Ascending aorta (tissue), 2 donors: Measurements from ENCODE around the gene SLC2A13. TPM values are rescaled to one million over a fixed set of nuclear protein-coding genes. Genes with fewer than 3 reads are reported as not detected.

Source experiments
- DNase-seq, 2 donors: peaks; one replicate each; pipeline ENCODE4 v3.0.0-alpha.2; 2019; ENCODE audit warnings: low spot score in 2 of 2
- H3K27ac ChIP-seq, 2 donors: fragments of 200-600 bp; sonication (generic); one replicate each; pipeline ENCODE4 v1.5.1; 2016 to 2017; ENCODE audit warnings: mild to moderate bottlenecking in 1 of 2
- H3K27me3 ChIP-seq: fragments of 200-600 bp; sonication (generic); one replicate; pipeline ENCODE4 v1.5.1; 2017
- H3K36me3 ChIP-seq, 2 donors: fragments of 200-600 bp; sonication (generic); one replicate each; pipeline ENCODE4 v1.5.1; 2016
- H3K4me1 ChIP-seq, 2 donors: fragments of 200-600 bp; sonication (generic); one replicate each; pipeline ENCODE4 v1.5.1; 2016 to 2017; ENCODE audit warnings: mild to moderate bottlenecking in 1 of 2
- H3K4me3 ChIP-seq, 2 donors: fragments of 200-600 bp; sonication (generic); one replicate each; pipeline ENCODE4 v1.5.1; 2016 to 2017; ENCODE audit warnings: mild to moderate bottlenecking in 1 of 2
- H3K9me3 ChIP-seq, 2 donors: fragments of 200-600 bp; sonication (generic); one replicate each; pipeline ENCODE4 v1.5.1; 2016
- CTCF ChIP-seq, 3 experiments: fragments of 200-600 bp in 2 of 3; fragments of 450-650 bp in 1 of 3; sonication (generic) in 2 of 3; IDR thresholded peaks; one replicate each; pipeline ENCODE4 v1.5.1; 2016 to 2019; ENCODE audit warnings: antibody characterized with exemption in 3 of 3, mild to moderate bottlenecking in 1 of 3, moderate library complexity in 1 of 3
- intact Hi-C: fragments of 100-400 bp; cut with DNase I; formaldehyde crosslinking; loops from one replicate; pipeline ENCODE4 v1.15.1; 2023
- total RNA-seq: library from RNA; depleted of rRNA; stranded (reverse); fragments of >200 nt; gene quantifications from one replicate; pipeline ENCODE4 v1.1.0, GENCODE V29; 2016

SLC2A13 gene
- total RNA-seq, 1 donor from 2014 or later, result 23.5 TPM

- Histone ChIP-seq H3K27ac (peak overlapping the region; percentile 86 to 90), H3K9me3 (no peaks in the 10 kb centered on the region), H3K4me3 (peak overlapping the region; percentile 91 to 96), H3K4me1 (peaks cover 0 to 10% of the 10 kb centered on the region in 2 donors), H3K27me3 (no peaks in the 10 kb centered on the region), H3K36me3 (no peaks in the 10 kb centered on the region)
- DNase-seq, result no peak
- intact Hi-C loops, result loop anchor here (5.0 kb wide), 3 partner anchors 37 to 662 kb away; partner anchors contain the start of gene KIF21A
- no peak for TF ChIP-seq CTCF (IDR thresholded peaks at IDR 0.05)
Observed at GRCh38 chr12:40104461-40105264, 1.2 kb downstream of the SLC2A13 start.

GRCh38 chr12:40103043-40103442 is 2.8 kb downstream of the SLC2A13 start:
- Histone ChIP-seq H3K4me1 (peaks cover 0 to 10% of the 10 kb centered on the region in 2 donors), H3K9me3 (no peaks in the 10 kb centered on the region), H3K36me3 (no peaks in the 10 kb centered on the region), H3K27me3 (no peaks in the 10 kb centered on the region), H3K27ac (no peak overlapping the region), H3K4me3 (no peak overlapping the region)
- DNase-seq, result no peak
- intact Hi-C loops, result no loop called here
- no peak for TF ChIP-seq CTCF (IDR thresholded peaks at IDR 0.05)

GRCh38 chr12:40101747-40102146 is 4.1 kb downstream of the SLC2A13 start:
- H3K9me3 ChIP-seq, result no peaks in the 10 kb centered on the region
- H3K36me3 ChIP-seq, result no peaks in the 10 kb centered on the region
- peaks cover 0 to 10% of the 10 kb centered on the region in 2 donors for H3K4me1 ChIP-seq
- no peak for TF ChIP-seq CTCF (IDR thresholded peaks at IDR 0.05)
- no peak overlapping the region for H3K4me3 ChIP-seq
- intact Hi-C loops, result no loop called here
- no peaks in the 10 kb centered on the region for H3K27me3 ChIP-seq
- H3K27ac ChIP-seq, result no peak overlapping the region
- no peak for DNase-seq

GRCh38 chr12:40099423-40099853 is 6.4 kb downstream of the SLC2A13 start:
- Histone ChIP-seq H3K27me3 (no peaks in the 10 kb centered on the region), H3K36me3 (no peaks in the 10 kb centered on the region), H3K4me3 (no peak overlapping the region), H3K9me3 (no peaks in the 10 kb centered on the region), H3K4me1 (peaks cover 0 to 7% of the 10 kb centered on the region in 2 donors), H3K27ac (no peak overlapping the region)
- TF ChIP-seq CTCF (IDR thresholded peaks at IDR 0.05), result no peak
- intact Hi-C loops, result no loop called here
- DNase-seq, result no peak

- Histone ChIP-seq H3K9me3 (no peaks in the 10 kb centered on the region), H3K27me3 (no peaks in the 10 kb centered on the region), H3K36me3 (no peaks in the 10 kb centered on the region), H3K4me1 (no peaks in the 10 kb centered on the region), H3K4me3 (no peak overlapping the region), H3K27ac (no peak overlapping the region)
- intact Hi-C loops, result no loop called here
- TF ChIP-seq CTCF (IDR thresholded peaks at IDR 0.05), result no peak
- DNase-seq, result no peak
Observed at GRCh38 chr12:40098406-40099145, 7.3 kb downstream of the SLC2A13 start.
